ENCODE results near the gene DUSP14.

DNA sequence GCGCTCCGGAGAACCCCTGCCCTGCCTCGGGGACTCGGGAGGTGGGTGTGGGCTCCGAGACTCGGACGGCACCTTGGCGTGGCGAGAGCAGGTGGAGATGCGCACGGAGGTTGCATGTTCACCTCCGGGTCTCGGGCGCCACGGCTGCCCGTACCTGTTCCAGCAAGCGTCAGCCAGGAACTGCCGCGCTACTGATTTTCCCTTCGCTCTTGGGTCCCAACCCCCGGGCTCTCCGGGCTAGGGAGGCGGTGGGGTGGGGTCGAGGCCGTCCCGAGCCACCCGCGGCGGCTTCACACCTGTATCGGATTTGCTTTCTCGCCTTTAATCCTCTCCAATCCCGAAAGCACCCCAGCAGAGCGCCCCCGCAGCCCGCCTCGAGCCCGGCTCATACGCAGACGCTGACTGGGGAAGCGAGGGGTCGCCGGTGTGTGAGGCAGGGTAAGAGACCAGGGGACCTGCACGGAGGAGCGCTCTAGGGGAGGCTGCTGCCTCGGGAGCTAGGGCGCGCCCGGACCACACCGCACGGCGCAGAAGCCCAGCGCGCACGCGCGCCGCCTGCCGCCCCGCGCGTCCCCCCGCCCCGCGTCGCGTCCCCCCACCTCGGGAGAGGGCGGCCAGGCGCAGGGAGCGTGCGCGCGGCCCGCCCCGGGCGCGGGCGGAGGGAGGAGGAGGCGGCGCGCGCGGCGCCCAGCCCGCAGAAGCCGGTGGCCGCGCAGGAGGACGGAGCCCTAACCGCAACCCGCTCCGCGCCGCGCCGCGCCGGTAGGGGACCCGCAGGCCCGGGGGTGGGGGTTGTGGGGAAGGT is at the start of gene DUSP14:
- TF ChIP-seq GABPA (IDR thresholded peaks at IDR 0.05; ENCODE audit: low read depth) = no peak
- TF ChIP-seq CTCF (IDR thresholded peaks at IDR 0.05; ENCODE audit: insufficient read depth, low read length) = no peak
- no peak for TF ChIP-seq REST (IDR thresholded peaks at IDR 0.05; ENCODE audit: insufficient replicate concordance, low read depth)
- no peak for TF ChIP-seq SPI1 (IDR thresholded peaks at IDR 0.05; ENCODE audit: borderline replicate concordance, low read depth)
